OCI-M2 (cell line): ENCODE data around the gene RXFP2.

Experiments used
- DNase-seq: peaks from one replicate; lab custom pipeline; 2025; ENCODE audit not compliant: unreplicated experiment; lab: John Stamatoyannopoulos, UW

RXFP2 gene

DNA sequence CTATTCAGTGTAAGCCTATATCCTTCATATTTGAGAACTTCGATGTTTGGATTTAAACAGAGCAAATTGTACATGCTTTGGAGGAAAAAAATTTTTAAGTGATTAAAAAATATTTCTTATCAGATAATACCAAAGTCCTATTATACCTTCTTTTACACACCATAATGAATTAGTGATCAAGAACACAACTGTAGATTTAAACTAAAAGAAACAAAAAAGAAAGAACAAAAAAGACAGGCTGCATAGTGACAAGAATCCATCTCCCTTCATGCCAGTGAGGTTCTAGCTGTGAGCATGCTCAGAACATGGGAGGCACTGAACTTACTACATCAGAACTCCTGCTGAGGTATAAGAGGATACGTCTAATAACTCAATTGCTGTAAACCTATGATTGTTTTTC lies at the start of gene RXFP2:
Gene RXFP2 (plus strand): TSS at position 301 of the 400 bp plus-strand sequence. CDS start 87 bp downstream, at position 388.
- DNase-seq, result no peak

- DNase-seq, result no peak
Measured at GRCh38 chr13:31697290-31697689, 42.0 kb upstream of the RXFP2 start.

DNA sequence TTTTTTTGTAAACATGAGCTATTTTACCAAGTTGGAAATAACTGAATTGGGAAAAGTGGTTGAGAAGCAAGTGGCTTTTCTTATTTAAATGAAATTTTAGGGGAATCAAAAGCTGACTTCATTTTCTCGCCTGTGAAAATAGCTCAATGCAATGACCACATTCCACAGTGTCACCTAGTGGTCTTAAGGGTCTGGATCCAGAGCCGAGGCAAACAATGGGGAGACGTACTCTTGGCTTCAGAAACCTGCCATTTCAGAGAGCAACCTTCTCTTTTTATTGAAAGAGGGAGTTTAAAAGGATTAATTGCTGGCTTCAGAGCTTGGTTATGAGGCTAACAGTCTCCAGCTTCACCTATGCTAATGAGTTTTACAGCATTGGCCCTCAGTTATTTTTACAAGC lies 39.7 kb upstream of the RXFP2 start:
- DNase-seq, result no peak

DNA sequence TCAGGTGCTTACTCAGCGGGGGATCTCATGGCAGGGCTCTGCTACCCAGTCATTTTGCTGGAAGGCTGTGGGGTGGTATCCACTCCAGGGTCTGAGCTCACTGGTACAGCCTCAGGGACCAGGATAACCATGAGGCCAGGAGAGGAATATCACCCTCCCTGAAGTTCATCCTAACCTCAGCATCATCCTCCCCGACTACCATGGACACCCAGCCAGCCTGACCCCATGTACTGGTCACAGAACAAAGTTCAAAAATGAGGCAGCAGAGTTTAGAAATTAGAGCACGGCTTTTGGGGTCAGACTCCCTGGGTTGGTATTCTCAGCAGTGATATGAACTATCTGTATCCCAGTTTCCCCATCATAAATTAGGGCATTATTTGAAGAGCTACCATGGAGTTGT lies 35.5 kb upstream of the RXFP2 start:
- DNase-seq, result no peak

GRCh38 chr13:31706105-31706504 lies 33.2 kb upstream of the RXFP2 start:
- DNase-seq, result no peak

GRCh38 chr13:31717583-31717982 lies 21.7 kb upstream of the RXFP2 start:
- DNase-seq, result no peak

- no peak for DNase-seq
Measured at GRCh38 chr13:31719214-31719613, 20.1 kb upstream of the RXFP2 start.

DNA sequence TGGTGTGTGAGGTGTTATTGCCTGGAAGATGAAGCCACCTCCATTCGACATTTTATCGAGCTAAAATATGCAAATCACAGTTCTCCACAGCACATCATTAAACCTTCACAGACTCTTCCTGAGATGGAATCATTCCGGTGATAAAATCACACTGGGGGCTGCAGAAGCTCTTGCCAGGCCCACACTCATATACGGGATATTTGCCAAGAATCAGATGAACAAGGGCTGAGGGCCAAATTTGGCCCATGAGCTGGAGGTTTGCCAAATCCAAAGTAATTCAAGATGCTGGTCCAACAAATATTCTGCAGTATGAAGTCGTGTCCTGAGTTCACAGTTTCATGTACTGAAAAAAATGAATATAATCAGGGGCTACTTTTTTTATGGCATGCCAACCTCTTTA lies 16.7 kb upstream of the RXFP2 start:
- DNase-seq, result no peak

- DNase-seq, result no peak
Measured at GRCh38 chr13:31725841-31726240, 13.5 kb upstream of the RXFP2 start.

GRCh38 chr13:31731921-31732320 lies 7.4 kb upstream of the RXFP2 start:
- no peak for DNase-seq

- DNase-seq, result no peak
Measured at GRCh38 chr13:31733066-31733465, 6.3 kb upstream of the RXFP2 start.

- DNase-seq, result no peak
Measured at GRCh38 chr13:31733647-31734046, 5.7 kb upstream of the RXFP2 start.

DNA sequence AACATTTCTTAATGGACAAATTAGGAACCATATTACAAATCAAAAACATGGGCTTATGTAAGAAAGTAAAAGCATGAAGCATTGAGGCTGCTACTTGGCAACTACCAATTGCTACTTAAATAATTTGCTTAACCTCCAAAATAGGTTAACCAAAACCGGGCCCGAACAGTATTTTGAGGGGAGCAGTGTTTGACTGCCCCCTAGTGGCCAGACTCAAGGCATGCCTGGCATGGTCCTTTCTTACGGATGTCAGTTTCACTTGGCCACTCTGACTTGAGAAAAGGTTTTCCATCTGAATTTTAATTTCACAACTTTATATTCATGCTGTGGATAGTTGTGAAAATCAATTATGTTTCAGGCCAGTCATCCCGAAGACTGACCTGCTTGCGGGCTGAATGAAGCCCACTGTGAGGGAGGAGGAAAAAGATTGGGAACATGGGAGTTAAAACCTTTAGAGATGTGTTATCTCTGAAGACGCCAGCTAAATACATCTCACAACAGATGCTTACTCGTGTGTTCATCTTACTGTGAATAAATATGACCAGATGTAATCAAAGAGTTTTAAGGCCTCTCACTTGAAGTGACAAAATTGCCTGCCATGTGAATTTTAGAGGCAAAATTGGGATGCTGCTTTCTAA lies 2.9 kb downstream of the RXFP2 start:
- DNase-seq, result peak; percentile 27

DNA sequence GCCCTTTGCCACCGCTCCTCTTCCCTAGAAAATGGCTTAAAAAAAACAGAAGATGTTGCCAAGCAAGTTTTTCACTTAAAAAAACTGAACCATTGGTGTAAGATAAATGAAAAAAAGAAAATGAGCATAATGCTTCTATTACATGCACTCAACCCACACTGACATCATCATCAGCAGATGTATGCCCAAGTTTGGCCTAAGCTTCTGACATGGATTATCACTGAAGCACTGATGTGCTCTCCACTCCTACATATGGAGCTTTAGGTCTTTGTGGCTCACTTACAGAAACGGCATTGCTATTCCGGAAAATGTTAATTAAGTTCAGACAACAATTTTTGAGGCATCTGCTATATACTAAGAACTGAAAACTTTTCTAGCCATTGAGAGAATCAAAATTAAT lies 8.0 kb downstream of the RXFP2 start:
- DNase-seq, result no peak

DNA sequence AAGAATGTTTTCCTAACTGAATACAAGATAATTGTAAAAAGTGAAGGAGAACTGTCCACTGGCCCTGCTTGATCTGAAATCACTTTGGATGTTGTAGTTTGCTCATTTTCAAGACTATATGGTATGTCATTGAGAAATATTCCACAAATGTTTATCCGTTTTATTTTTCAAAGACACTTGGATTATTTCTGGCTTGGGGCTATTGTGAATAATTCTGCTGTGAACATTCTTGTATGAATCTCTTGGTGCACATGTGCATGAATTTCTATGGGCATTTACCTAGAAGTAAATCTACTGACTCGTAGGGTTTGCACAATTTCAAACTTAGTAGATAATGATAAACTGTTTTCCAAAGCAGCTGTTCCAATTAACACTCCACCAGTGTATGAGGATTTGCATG lies 8.6 kb downstream of the RXFP2 start:
- DNase-seq, result no peak

DNA sequence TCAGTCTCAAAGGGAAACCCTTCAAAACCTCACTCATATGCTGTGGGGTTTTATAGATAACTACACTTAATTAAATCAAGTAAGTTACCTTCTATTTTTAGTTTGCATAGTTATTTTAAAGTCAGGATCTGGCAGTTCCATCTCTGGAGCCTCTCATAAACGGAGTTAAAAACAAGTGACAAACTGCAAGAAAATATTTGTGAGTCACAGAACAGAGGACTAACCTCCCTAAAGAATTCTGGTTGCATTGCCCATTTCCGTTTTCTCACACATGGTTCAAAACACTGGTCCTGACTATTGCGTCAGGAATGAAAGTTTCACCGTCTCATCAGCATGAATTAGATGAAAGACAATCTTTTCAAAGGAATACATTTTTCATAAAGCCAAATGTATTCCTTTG lies 10.6 kb downstream of the RXFP2 start:
- DNase-seq, result no peak

GRCh38 chr13:31755211-31755610 lies 15.9 kb downstream of the RXFP2 start:
- DNase-seq, result no peak

DNA sequence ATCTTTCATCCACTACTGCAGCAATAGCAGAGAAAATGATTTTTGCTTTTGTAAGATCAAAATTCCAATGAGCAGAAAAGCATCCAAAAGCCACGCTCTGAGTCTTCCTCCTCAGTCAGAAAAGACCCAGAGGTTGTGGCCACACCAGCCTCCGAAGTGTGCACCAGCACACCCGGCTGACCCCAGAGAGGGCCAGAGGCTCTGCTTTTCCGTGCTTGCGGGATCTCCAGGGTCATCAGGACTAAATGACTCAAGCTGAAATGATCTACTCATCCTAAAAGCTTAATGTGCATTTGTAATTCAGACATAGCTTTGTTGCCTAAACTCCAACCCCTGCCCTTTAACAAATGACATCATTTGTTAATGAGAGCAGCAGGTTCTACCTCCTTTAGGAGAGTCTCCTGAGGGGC lies 16.5 kb downstream of the RXFP2 start:
- no peak for DNase-seq

GRCh38 chr13:31756346-31756745 lies 17.0 kb downstream of the RXFP2 start:
- no peak for DNase-seq

GRCh38 chr13:31761951-31762350 lies 22.6 kb downstream of the RXFP2 start:
- no peak for DNase-seq

GRCh38 chr13:31764556-31764955 lies 25.2 kb downstream of the RXFP2 start:
- no peak for DNase-seq

GRCh38 chr13:31765138-31765785 lies 25.9 kb downstream of the RXFP2 start:
- DNase-seq, result no peak
